ENCODE results near the gene SRPRA.
A peak's percentile ranks its signal among the peaks of the same experiment; 100 is the strongest.

SRPRA gene

GRCh38 chr11:126217491-126217890 lies 51.2 kb downstream of the SRPRA start:
- FAIRE-seq (no peak), DNase-seq (ENCODE audit: insufficient read length, low spot score) (no peak)
- no peak for TF ChIP-seq POLR2AphosphoS5 (IDR thresholded peaks at IDR 0.05; ENCODE audit: low read depth, low read length)
- TF ChIP-seq PAX5 (IDR thresholded peaks at IDR 0.05; ENCODE audit: insufficient read depth, low read length, severe bottlenecking), result no peak
- no peak for TF ChIP-seq POU2F2 (IDR thresholded peaks at IDR 0.05; ENCODE audit: low read depth, low read length)
- no peak for TF ChIP-seq TAF1 (IDR thresholded peaks at IDR 0.05; ENCODE audit: low read depth, low read length)
- TF ChIP-seq SPI1 (IDR thresholded peaks at IDR 0.05; ENCODE audit: low read depth, low read length), result no peak
- TF ChIP-seq POLR2A (IDR thresholded peaks at IDR 0.05; ENCODE audit: low read depth, low read length), result no peak

- FAIRE-seq, result peak; percentile 52
- TF ChIP-seq POLR2A (IDR thresholded peaks at IDR 0.05; ENCODE audit: low read depth, low read length) (no peak), SPI1 (IDR thresholded peaks at IDR 0.05; ENCODE audit: low read depth, low read length) (no peak), POLR2AphosphoS5 (IDR thresholded peaks at IDR 0.05; ENCODE audit: low read depth, low read length) (no peak), TAF1 (IDR thresholded peaks at IDR 0.05; ENCODE audit: low read depth, low read length) (no peak), POU2F2 (IDR thresholded peaks at IDR 0.05; ENCODE audit: low read depth, low read length) (no peak), PAX5 (IDR thresholded peaks at IDR 0.05; ENCODE audit: insufficient read depth, low read length, severe bottlenecking) (no peak)
- no peak for DNase-seq (ENCODE audit: insufficient read length, low spot score)
These were observed 52.0 kb downstream of the SRPRA start for GRCh38 chr11:126216526-126217305.

- TF ChIP-seq POLR2AphosphoS5 (IDR thresholded peaks at IDR 0.05; ENCODE audit: low read depth, low read length), result no peak
- TF ChIP-seq TAF1 (IDR thresholded peaks at IDR 0.05; ENCODE audit: low read depth, low read length), result no peak
- TF ChIP-seq PAX5 (IDR thresholded peaks at IDR 0.05; ENCODE audit: insufficient read depth, low read length, severe bottlenecking), result no peak
- TF ChIP-seq SPI1 (IDR thresholded peaks at IDR 0.05; ENCODE audit: low read depth, low read length), result no peak
- TF ChIP-seq POU2F2 (IDR thresholded peaks at IDR 0.05; ENCODE audit: low read depth, low read length), result no peak
- no peak for TF ChIP-seq POLR2A (IDR thresholded peaks at IDR 0.05; ENCODE audit: low read depth, low read length)
- FAIRE-seq (no peak), DNase-seq (ENCODE audit: insufficient read length, low spot score) (no peak)
These were observed 53.9 kb downstream of the SRPRA start for GRCh38 chr11:126214841-126215240.

- no peak for DNase-seq (ENCODE audit: insufficient read length, low spot score)
- no peak for TF ChIP-seq PAX5 (IDR thresholded peaks at IDR 0.05; ENCODE audit: insufficient read depth, low read length, severe bottlenecking)
- no peak for TF ChIP-seq POLR2A (IDR thresholded peaks at IDR 0.05; ENCODE audit: low read depth, low read length)
- TF ChIP-seq TAF1 (IDR thresholded peaks at IDR 0.05; ENCODE audit: low read depth, low read length), result no peak
- TF ChIP-seq SPI1 (IDR thresholded peaks at IDR 0.05; ENCODE audit: low read depth, low read length), result no peak
- FAIRE-seq, result no peak
These were observed 54.3 kb downstream of the SRPRA start for GRCh38 chr11:126214441-126214840.
